Lung (tissue), 13 donors: Measurements from ENCODE around the gene SEC14L1. TPM values are rescaled to one million over a fixed set of nuclear protein-coding genes. Genes with fewer than 3 reads are reported as not detected.
A peak's percentile ranks its signal among the peaks of the same experiment; 100 is the strongest.

Experiments used
- ATAC-seq: fragments of 200-7000 bp; cut with Tn5 transposase; one replicate; pipeline ENCODE4 v1.9.1; 2020; ENCODE audit warnings: moderate number of reproducible peaks; ENCODE audit not compliant: insufficient read depth, low FRiP score
- DNase-seq, 3 donors: peaks; one replicate each; pipeline ENCODE4 v3.0.0-alpha.2; 2013 to 2017
- H3K27ac ChIP-seq, 2 donors: one replicate each; pipeline ENCODE4 v1.5.1; 2013; ENCODE audit warnings: mild to moderate bottlenecking in 2 of 2, moderate library complexity in 2 of 2, control low read depth in 1 of 2, inconsistent platforms in 1 of 2, low read depth in 1 of 2, low read length in 1 of 2
- H3K27me3 ChIP-seq, 3 donors: one replicate each; pipeline ENCODE4 v1.5.1; 2013; ENCODE audit warnings: low read length in 2 of 3; ENCODE audit not compliant: control insufficient read depth in 3 of 3, insufficient read depth in 3 of 3
- H3K36me3 ChIP-seq, 4 donors: one replicate each; pipeline ENCODE4 v1.5.1; 2013; ENCODE audit warnings: low read length in 4 of 4, mild to moderate bottlenecking in 1 of 4, moderate library complexity in 1 of 4; ENCODE audit not compliant: control insufficient read depth in 4 of 4, insufficient read depth in 4 of 4
- H3K4me1 ChIP-seq, 5 donors: one replicate each; pipeline ENCODE4 v1.5.1; 2013; ENCODE audit warnings: low read length in 5 of 5, mild to moderate bottlenecking in 2 of 5, moderate library complexity in 1 of 5; ENCODE audit not compliant: control insufficient read depth in 5 of 5, insufficient read depth in 5 of 5
- H3K4me3 ChIP-seq: one replicate; pipeline ENCODE4 v1.5.1; 2013; ENCODE audit warnings: mild to moderate bottlenecking, control low read depth, moderate library complexity
- H3K9ac ChIP-seq, 2 donors: one replicate each; pipeline ENCODE4 v1.5.1; 2013; ENCODE audit warnings: low read length in 2 of 2, control low read depth in 1 of 2; ENCODE audit not compliant: insufficient read depth in 1 of 2
- H3K9me3 ChIP-seq, 4 donors: one replicate each; pipeline ENCODE4 v1.5.1; 2013; ENCODE audit warnings: low read length in 3 of 4, mild to moderate bottlenecking in 1 of 4, moderate library complexity in 1 of 4; ENCODE audit not compliant: control insufficient read depth in 4 of 4, insufficient read depth in 3 of 4
- CTCF ChIP-seq: IDR thresholded peaks from 2 replicates; pipeline ENCODE4 v1.5.1; 2012; ENCODE audit warnings: mild to moderate bottlenecking; ENCODE audit errors: control extremely low read depth, extremely low read depth
- WGBS, 2 donors: extraction: QIAGEN DNeasy Blood & Tissue Kit; methylation state at CpG; one replicate each; pipeline ENCODE4 v1.1.7; 2013; 5-methylcytosine and 5-hydroxymethylcytosine counted together
- polyA plus RNA-seq, 2 donors: library from polyadenylated mRNA; stranded (reverse); fragments of 200-250 nt; gene quantifications; one replicate each; pipeline ENCODE4 v1.2.1, GENCODE V29; 2013
- small RNA-seq: library from RNA; depleted of rRNA; stranded (forward); fragments of <200 nt; gene quantifications from one replicate; pipeline ENCODE3, GENCODE V24; 2014; ENCODE audit warnings: low replicate concordance
- total RNA-seq, 2 donors: library from RNA; depleted of rRNA in 1 of 2; stranded (reverse); fragments of >200 nt in 1 of 2; gene quantifications; one replicate each; pipeline ENCODE4 v1.2.1, GENCODE V29; 2014 to 2021
- donor health status: control.
- donor health status: control.
- donor health status: Bipolar disorder and iron deficiency.
- donor health status: healthy.
- donor health status: DM: yes; HTN: yes; CAD: no.

SEC14L1 gene
- total and polyA plus RNA-seq, 4 donors, result 41.6 to 171 (median 135) TPM

GRCh38 chr17:77258638-77259037, 117.9 kb downstream of the SEC14L1 start:
- ATAC-seq, result no peak
- Histone ChIP-seq H3K27ac (no peak overlapping the region), H3K4me1 (peaks cover 0 to 26% (median 12%) of the 10 kb centered on the region in 5 donors), H3K9ac (no peak overlapping the region), H3K9me3 (no peaks in the 10 kb centered on the region), H3K4me3 (no peak overlapping the region), H3K27me3 (no peaks in the 10 kb centered on the region), H3K36me3 (no peaks in the 10 kb centered on the region)
- TF ChIP-seq CTCF, result no peak
- DNase-seq, result no peak
- WGBS, 2 donors, result 78 to 84% methylated on average over 12 of the region's 12 CpGs

GRCh38 chr17:77264617-77265230, 124.0 kb downstream of the SEC14L1 start:
- Histone ChIP-seq H3K27me3 (no peaks in the 10 kb centered on the region), H3K4me3 (no peak overlapping the region), H3K36me3 (no peaks in the 10 kb centered on the region), H3K4me1 (peaks cover 0 to 9% (median 0%) of the 10 kb centered on the region in 5 donors), H3K9ac (no peak overlapping the region), H3K27ac (no peak overlapping the region), H3K9me3 (no peaks in the 10 kb centered on the region)
- DNase-seq (peak in 2 of 3 donors; percentile 53 to 55), ATAC-seq (no peak)
- no peak for TF ChIP-seq CTCF
- WGBS, 2 donors, result 49 to 68% methylated on average over 22 of the region's 22 CpGs

- Histone ChIP-seq H3K4me3 (no peak overlapping the region), H3K27me3 (no peaks in the 10 kb centered on the region), H3K36me3 (no peaks in the 10 kb centered on the region), H3K9me3 (no peaks in the 10 kb centered on the region), H3K4me1 (peaks cover 0 to 9% (median 0%) of the 10 kb centered on the region in 5 donors), H3K27ac (no peak overlapping the region), H3K9ac (no peak overlapping the region)
- ATAC-seq, result no peak
- TF ChIP-seq CTCF, result no peak
- 79 to 86% methylated on average over 4 of the region's 4 CpGs for WGBS, 2 donors
- DNase-seq, result no peak
Observed at GRCh38 chr17:77266213-77266612, 125.4 kb downstream of the SEC14L1 start.

Small RNA genes within 50 kb of the gene (small RNA-seq; reads per million reads assigned to genes)
- not detected for gene RNU4-47P
